AG10803 (cell line): ENCODE measurements around the gene ADAT1.

Experiments
- DNase-seq: peaks from one replicate; pipeline ENCODE4 v3.0.0; 2010; ENCODE audit warnings: low read depth
- H3K4me3 ChIP-seq: 2 replicates; pipeline ENCODE4 v1.5.1; 2011; ENCODE audit warnings: mild to moderate bottlenecking, low read length, control low read depth
- CTCF ChIP-seq: conservative IDR thresholded peaks from 2 replicates; pipeline ENCODE4 v1.5.1; 2011; ENCODE audit warnings: mild to moderate bottlenecking, low read length, control low read depth, inconsistent platforms

The ADAT1 gene

DNA sequence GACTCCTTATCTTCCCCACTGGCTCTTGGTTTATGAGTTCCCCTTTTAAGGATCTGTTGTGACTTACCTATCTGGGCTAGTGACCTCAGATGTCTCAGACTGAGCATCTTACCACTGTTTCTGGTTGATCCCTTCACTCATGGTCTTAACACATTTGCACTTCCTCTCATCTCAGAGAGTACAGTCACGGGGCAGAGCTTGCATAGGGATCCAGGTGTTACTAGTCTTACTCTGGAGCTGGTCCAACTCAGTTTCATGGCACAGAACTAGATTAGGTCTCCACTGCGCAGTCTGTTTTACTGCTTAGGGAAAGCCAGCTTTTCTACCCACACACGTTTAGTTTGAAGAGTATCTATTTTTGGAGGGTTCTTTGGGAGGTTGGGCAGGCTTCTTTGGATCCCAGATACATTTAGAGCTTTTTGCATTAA is 46.7 kb downstream of the ADAT1 start:
- DNase-seq, result no peak

DNA sequence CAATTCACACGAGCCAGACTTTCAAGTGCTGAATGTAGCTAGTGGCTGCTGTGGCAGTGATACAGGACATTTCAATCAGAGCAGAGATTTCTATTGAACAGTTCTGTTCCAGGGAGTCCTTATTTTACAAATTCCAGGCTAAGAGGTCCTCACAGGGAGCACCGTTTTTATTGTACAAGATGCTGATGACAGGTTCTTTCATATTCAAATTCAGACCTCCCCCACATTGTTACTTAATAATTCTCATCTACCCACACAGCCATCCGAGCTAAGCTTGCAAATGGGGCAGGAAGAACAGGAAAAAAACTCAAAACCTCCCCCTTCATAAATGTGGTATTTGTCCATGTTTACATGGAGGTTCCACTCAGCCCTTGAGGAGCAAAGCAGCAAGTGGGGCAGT is 47.1 kb downstream of the ADAT1 start:
- DNase-seq, result no peak
- no peak overlapping the region for H3K4me3 ChIP-seq
- no peak for TF ChIP-seq CTCF

More for the DNA sequence above, 46.7 kb downstream of the ADAT1 start:
- TF ChIP-seq CTCF, result no peak
- H3K4me3 ChIP-seq, result no peak overlapping the region

- DNase-seq, result no peak
- no peak overlapping the region for H3K4me3 ChIP-seq
- TF ChIP-seq CTCF, result no peak
Measured at GRCh38 chr16:75573955-75574354, 49.1 kb downstream of the ADAT1 start.

- no peak for DNase-seq
- TF ChIP-seq CTCF, result no peak
- no peak overlapping the region for H3K4me3 ChIP-seq
Measured at GRCh38 chr16:75572864-75573542, 50.1 kb downstream of the ADAT1 start.

DNA sequence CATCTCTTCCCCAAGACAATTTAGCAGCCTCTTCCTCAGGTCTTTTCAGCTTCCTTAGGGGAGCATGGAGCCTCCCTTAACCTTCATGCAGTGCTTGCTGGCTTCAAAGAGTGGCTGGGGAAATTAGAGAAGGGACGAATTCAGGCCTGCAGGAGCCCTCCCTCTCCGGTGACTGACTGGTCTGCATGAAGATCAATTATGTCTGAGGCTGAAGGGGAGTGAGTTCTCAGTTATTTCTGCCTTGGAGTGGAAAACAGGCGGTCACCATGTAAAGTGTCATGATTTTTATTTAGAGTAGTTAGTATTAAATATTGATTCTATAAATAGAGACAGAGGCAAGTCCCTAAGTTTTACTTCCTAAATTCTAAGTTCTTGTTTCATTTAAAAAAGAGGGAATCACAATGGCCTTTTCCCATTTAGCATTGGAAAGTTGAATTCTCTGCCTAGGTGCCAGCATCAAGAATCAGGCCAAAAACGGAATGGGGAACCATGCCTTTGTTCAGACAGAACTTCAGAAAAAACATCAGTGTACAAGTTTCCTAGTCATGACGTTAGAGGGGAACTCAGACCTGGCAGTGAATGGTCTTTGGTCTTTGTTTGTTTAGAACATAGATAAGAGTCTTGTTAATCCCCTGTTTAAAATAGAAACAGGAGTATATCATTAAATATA is 52.5 kb downstream of the ADAT1 start:
- no peak for TF ChIP-seq CTCF
- no peak for DNase-seq
- H3K4me3 ChIP-seq, result no peak overlapping the region

DNA sequence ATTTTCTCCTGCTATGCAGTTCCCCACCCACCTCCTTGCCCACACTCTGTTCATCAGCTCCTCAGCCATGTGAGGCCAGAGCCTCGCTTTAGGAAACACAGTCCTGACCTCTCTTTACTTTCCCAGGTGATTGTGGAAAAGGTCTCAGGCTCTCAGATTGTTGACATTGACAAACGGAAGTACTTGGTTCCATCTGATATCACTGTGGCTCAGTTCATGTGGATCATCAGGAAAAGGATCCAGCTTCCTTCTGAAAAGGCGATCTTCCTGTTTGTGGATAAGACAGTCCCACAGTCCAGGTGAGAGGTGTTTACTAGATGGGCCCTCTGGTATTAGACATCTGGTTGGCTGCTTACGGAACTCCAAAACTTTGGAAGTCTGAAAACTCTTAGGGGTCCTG is 55.2 kb downstream of the ADAT1 start:
- 0 out of 2 replicates have a peak overlapping the region, but pooled peaks have one; percentile 15 for H3K4me3 ChIP-seq
- DNase-seq, result no peak
- TF ChIP-seq CTCF, result no peak

GRCh38 chr16:75566758-75567255 is 56.3 kb downstream of the ADAT1 start:
- TF ChIP-seq CTCF, result no peak
- DNase-seq, result no peak

More at GRCh38 chr16:75566758-75567255, 56.3 kb downstream of the ADAT1 start:
- H3K4me3 ChIP-seq, result peak overlapping the region; percentile 91
